Stimulated activated CD4-positive, alpha-beta T cell treated with anti-CD3 and anti-CD28 coated beads, Interleukin-1b, Interleukin-23, amount 100 ng/mL, for 24 hours (primary cell): Measurements from ENCODE around the gene HSD11B1.
A peak's percentile ranks its signal among the peaks of the same experiment; 100 is the strongest.
"Not testable (repeated sequence)": the region's sequence is repeated elsewhere in the genome, so short reads cannot be mapped to it uniquely, and the experiment has no call there.

ENCODE experiments used
- DNase-seq, 4 experiments: peaks; one replicate each; pipeline ENCODE4 v3.0.0-alpha.2; 2020; ENCODE audit warnings: low read depth in 4 of 4, low spot score in 1 of 4

Gene HSD11B1

DNA sequence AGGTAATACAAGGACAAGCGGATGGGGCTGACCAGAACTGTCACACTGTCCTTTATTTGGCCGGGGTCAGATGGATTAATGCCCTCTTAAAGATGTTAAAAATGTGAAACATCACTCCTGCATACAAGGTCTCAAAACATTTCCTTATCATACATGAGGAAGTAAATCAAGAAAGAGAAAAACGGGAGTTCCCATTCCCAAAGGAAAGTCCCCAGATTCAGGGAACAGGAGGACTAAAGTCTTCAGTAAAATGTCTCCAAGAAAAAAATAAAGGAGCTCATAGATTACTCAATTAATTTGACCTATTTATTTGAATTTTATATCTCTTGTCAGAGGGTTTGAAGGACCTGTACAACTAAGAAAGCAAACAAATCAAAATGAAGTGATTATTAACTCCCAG is 13.4 kb upstream of the HSD11B1 start:
- DNase-seq = no peak

DNA sequence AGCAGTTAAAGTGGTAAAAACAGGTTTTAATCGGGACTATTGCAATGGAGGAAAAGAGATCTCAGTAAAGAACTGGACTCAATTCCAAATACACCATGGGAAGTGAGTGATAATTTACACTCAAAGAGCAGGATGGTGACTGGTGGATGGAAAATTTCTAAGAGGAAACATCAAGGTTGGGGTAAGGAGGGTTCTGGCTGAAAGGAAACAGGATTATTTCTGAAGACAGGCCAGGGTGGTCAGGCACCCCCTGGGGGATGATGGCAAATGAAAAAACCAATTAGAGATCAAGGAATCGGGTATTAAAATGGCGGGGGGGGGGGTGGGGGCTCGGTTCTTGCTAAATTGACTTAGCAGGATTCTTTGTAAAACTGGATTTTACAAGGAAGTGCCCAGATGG is 12.3 kb upstream of the HSD11B1 start:
- DNase-seq = no peak

GRCh38 chr1:209692745-209693504 is 11.7 kb upstream of the HSD11B1 start:
- peak; percentile 54 to 65 (median 57) for DNase-seq

- DNase-seq = no peak
Measured at GRCh38 chr1:209696673-209697072, 8.0 kb upstream of the HSD11B1 start.

GRCh38 chr1:209697126-209697525 is 7.5 kb upstream of the HSD11B1 start:
- DNase-seq = no peak

DNA sequence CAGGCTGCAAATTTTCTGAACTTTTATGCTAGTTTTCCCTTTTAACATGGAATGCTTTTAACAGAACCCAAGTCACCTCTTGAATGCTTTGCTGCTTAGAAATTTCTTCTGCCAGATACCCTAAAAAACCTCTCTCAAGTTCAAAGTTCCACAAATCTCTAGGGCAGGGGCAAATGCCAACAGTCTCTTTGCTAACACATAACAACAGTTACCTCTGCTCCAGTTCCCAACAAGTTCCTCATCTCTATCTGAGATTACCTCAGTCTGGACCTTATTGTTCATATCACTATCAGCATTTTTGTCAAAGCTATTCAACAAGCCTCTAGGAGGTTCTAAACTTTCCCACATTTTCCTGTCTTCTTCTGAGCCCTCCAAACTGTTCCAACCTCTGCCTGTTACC is 4.0 kb upstream of the HSD11B1 start:
- DNase-seq = not testable (repeated sequence)

- DNase-seq = no peak
Measured at GRCh38 chr1:209702832-209703231, 1.8 kb upstream of the HSD11B1 start.

DNA sequence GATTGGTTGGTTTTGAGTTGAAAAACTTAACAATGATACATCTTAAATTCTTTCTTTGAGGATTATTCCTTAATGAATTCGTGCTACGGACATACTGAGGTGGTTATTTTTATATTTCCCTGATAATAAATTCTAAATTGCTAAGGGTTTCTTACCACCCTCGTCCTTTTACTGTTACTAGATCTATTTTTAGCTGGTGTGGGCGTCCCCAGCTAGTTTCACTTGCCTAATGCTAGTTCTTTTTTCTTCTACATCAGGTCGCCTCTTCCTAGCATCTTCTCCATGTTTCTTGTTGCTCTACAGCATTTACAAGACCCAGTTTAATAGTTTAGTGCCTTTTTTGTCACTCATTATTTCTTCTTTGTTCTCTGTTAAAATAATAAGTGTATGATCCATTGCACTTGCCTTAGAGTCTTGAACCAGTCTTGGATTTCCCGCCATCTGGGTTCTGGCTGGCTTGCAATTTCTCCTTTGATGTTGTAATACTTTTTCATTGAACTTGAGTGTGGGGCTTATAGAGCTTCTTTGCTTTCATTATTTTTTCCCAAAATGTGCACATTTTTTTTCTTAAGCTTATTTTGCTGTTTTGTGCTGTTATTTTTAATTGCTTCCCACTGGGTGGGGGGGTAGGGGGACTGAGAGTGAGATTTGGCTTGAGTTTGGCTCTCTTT is 677 bp upstream of the HSD11B1 start:
- no peak for DNase-seq

GRCh38 chr1:209705033-209705598 is 470 bp downstream of the HSD11B1 start:
- no peak for DNase-seq

GRCh38 chr1:209706622-209707021 is 2.0 kb downstream of the HSD11B1 start:
- DNase-seq = no peak

GRCh38 chr1:209707308-209707707 is 2.7 kb downstream of the HSD11B1 start:
- no peak for DNase-seq

DNA sequence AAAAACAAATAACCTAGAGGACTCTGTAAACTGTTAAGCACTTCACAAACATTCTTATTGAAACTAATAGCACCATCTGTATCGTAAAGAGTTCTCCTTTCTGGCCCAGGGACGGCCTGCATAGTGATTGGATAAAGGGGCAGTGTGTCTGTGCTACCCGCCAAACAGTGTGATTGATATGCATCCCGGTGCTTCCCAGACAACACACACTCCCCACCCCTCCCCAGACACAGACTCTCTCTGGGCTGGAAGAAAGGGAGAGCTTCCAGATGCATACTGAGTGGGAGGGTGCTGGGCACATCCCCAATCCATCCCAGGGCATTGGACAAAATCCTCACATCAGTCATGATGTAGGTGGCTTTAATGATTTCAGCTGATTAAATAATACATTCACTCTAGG is 3.7 kb downstream of the HSD11B1 start:
- no peak for DNase-seq

DNA sequence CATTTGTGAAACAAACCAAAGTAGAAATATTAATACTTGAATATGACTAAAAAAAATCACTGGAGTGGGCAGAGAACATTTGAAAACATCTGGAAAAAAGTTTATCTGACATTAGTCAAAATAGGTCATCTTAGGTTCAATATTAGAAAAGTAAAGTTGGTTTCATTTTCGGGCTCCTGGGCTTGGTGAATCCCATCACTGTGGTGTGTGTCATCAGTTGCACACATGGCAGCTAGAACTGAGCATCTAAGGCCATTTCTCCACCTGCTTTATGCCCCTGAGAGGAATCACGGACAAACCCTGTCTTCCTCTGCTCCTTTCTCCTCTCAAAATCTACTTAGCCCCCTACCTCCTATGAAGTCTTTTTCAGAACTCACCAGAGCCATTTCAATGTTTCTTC is 5.4 kb downstream of the HSD11B1 start:
- DNase-seq = no peak

- no peak for DNase-seq
Measured at GRCh38 chr1:209710847-209711246, 6.2 kb downstream of the HSD11B1 start.

DNA sequence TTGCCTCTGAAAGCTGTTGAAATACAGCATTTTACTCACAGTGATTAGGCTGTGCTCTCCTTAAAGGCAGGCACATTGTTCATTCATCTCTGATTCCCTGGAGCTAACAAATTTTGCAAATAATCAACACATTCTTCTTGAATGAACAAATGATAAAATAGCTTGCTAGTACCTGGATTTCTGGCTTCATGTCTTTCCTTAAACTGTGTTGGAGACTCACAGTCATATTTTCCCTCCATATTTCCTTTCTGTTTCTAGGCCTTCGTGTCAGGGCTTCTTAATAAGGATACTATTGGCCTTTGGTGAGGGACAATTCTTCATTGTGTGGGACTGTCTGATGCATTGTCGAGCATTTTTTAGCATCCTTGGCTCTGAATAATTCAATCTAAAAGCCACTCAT is 9.7 kb downstream of the HSD11B1 start:
- no peak for DNase-seq

DNA sequence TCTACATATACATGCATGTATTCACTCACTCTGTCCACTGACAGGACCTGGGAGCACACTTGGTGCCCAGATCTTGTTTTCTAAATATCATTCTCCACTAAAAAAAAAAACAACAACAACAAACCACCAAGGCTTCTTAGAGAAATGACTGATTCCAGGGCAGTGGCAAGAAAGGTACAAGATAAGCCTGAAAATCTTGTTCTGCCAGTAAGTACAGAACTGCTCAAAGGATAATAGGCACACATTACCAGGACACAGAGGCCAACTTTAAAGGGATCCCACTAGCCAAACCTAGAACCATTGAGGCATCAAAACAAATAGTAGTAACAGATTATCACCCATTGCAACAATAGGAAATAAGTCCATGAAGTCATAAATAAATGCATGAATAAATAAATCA is 10.7 kb downstream of the HSD11B1 start:
- no peak for DNase-seq

- no peak for DNase-seq
Measured at GRCh38 chr1:209717818-209718217, 13.2 kb downstream of the HSD11B1 start.

- no peak for DNase-seq
Measured at GRCh38 chr1:209720326-209720725, 15.7 kb downstream of the HSD11B1 start.

DNA sequence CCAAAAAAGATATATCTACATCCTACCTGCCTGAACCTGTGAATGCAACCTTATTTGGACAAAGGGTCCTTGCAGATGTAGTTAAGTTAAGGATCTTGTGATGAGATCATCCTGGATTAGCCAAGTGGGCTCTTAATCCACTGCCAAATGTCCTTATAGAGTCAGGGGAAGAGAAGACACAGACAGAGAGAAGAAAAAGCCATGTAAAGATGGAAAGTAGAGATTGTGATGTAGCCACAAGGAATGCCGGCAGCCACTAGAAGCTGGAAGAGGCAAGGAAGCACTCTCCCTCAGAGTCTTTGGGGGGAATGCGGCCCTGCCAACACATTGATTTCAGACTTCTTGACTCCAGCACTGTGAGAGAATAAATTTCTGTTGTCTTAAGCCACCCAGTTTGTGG is 16.2 kb downstream of the HSD11B1 start:
- DNase-seq = no peak

GRCh38 chr1:209721323-209721722 is 16.7 kb downstream of the HSD11B1 start:
- DNase-seq = no peak

- DNase-seq = no peak
Measured at GRCh38 chr1:209723265-209723664, 18.6 kb downstream of the HSD11B1 start.
